Stimulated activated naive CD4-positive, alpha-beta T cell (primary cell): Measurements from ENCODE around the gene PABPC4L.
A peak's percentile ranks its signal among the peaks of the same experiment; 100 is the strongest.
"Not testable (repeated sequence)": the region's sequence is repeated elsewhere in the genome, so short reads cannot be mapped to it uniquely, and the experiment has no call there.

ENCODE experiments used
- DNase-seq, 6 experiments: peaks; one replicate each; lab custom pipeline; 2025; lab: John Stamatoyannopoulos, UW

PABPC4L gene

GRCh38 chr4:134201216-134202161 is at the start of gene PABPC4L:
TSS of gene PABPC4L (minus strand) at chr4:134201789. CDS start at chr4:134201019, 770 bp downstream.
- DNase-seq = no peak

GRCh38 chr4:134251322-134251721 is 49.7 kb upstream of the PABPC4L start:
- DNase-seq = no peak

GRCh38 chr4:134243742-134244713 is 42.4 kb upstream of the PABPC4L start:
- DNase-seq = no peak

- DNase-seq = no peak
These were observed 17.5 kb upstream of the PABPC4L start for GRCh38 chr4:134219043-134219442.

- DNase-seq = no peak
These were observed 14.8 kb upstream of the PABPC4L start for GRCh38 chr4:134216411-134216810.

GRCh38 chr4:134215620-134216344 is 14.2 kb upstream of the PABPC4L start:
- no peak for DNase-seq

GRCh38 chr4:134207955-134208354 is 6.4 kb upstream of the PABPC4L start:
- DNase-seq = not testable (repeated sequence)

GRCh38 chr4:134202166-134202956 is 772 bp upstream of the PABPC4L start:
- DNase-seq = no peak

- DNase-seq = peak in 1 of 6 experiments; percentile 1
These were observed 776 bp downstream of the PABPC4L start for GRCh38 chr4:134200811-134201215.

- no peak for DNase-seq
These were observed 11.6 kb downstream of the PABPC4L start for GRCh38 chr4:134189949-134190348.

GRCh38 chr4:134189480-134189879 is 12.1 kb downstream of the PABPC4L start:
- DNase-seq = no peak

- DNase-seq = no peak
These were observed 22.9 kb downstream of the PABPC4L start for GRCh38 chr4:134178706-134179105.

- no peak for DNase-seq
These were observed 27.3 kb downstream of the PABPC4L start for GRCh38 chr4:134174271-134174670.

- no peak for DNase-seq
These were observed 41.4 kb downstream of the PABPC4L start for GRCh38 chr4:134160211-134160610.

GRCh38 chr4:134154097-134154496 is 47.5 kb downstream of the PABPC4L start:
- DNase-seq = no peak

- DNase-seq = no peak
These were observed 53.6 kb downstream of the PABPC4L start for GRCh38 chr4:134147941-134148340.
